ENCODE data around the gene UBXN4. TPM values are rescaled to one million over a fixed set of nuclear protein-coding genes. Genes with fewer than 3 reads are reported as not detected.

Gene UBXN4
- total RNA-seq, 6 experiments from 2014 or later, result 65.8 to 89.1 (median 74.3) TPM

- Mint-ChIP-seq H3K4me1 (ENCODE audit: low read depth) (0 out of 2 replicates have a peak, but pooled peaks cover 4% of the 10 kb centered on the region), H3K9me3 (no peaks in the 10 kb centered on the region), H3K27ac (no peak overlapping the region), H3K27me3 (ENCODE audit: insufficient read depth) (no peaks in the 10 kb centered on the region), H3K4me3 (no peak overlapping the region), H3K36me3 (ENCODE audit: low read depth) (no peaks in the 10 kb centered on the region)
- no peak for TF ChIP-seq CTCF (IDR thresholded peaks at IDR 0.05)
- no peak for DNase-seq
These were observed 5.1 kb upstream of the UBXN4 start for GRCh38 chr2:135736546-135736945.

DNA sequence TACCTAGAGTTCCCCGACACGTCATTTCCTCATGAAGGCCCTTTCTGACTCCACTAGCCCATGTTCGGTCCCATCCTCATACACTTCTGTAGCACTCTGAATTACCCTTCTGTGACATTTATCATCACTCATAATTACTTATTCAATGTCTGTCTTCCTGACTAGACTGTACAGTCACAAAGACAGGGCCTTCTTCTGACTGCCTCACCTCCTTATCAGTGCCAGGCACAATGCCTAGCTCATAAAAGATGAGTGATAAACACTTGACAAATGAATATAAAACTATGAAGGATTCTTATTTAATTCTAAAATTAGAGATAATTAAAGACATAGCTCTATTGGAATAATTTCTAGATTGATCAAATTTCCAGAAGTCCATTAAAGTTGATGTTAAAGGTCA is 1.4 kb upstream of the UBXN4 start:
- TF ChIP-seq CTCF (IDR thresholded peaks at IDR 0.05), result no peak
- Mint-ChIP-seq H3K27ac (no peak overlapping the region), H3K36me3 (ENCODE audit: low read depth) (peaks cover 17% of the 10 kb centered on the region), H3K9me3 (no peaks in the 10 kb centered on the region), H3K4me1 (ENCODE audit: low read depth) (peaks cover 24% of the 10 kb centered on the region), H3K27me3 (ENCODE audit: insufficient read depth) (peaks cover 2% of the 10 kb centered on the region; the same call in 1 of the 2 replicates), H3K4me3 (no peak overlapping the region)
- DNase-seq, result no peak

- peaks cover 20% of the 10 kb centered on the region for H3K36me3 Mint-ChIP-seq (ENCODE audit: low read depth)
- no peaks in the 10 kb centered on the region for H3K9me3 Mint-ChIP-seq
- H3K27me3 Mint-ChIP-seq (ENCODE audit: insufficient read depth), result peaks cover 2% of the 10 kb centered on the region; the same call in 1 of the 2 replicates
- H3K4me1 Mint-ChIP-seq (ENCODE audit: low read depth), result peaks cover 32% of the 10 kb centered on the region
- peak overlapping the region; percentile 92 for H3K4me3 Mint-ChIP-seq
- DNase-seq, result no peak
- H3K27ac Mint-ChIP-seq, result peak overlapping the region; percentile 96; the same call in 1 of the 2 replicates
- TF ChIP-seq CTCF (IDR thresholded peaks at IDR 0.05), result no peak
These were observed 636 bp upstream of the UBXN4 start for GRCh38 chr2:135741043-135741394.

- no peak for TF ChIP-seq CTCF (IDR thresholded peaks at IDR 0.05)
- Mint-ChIP-seq H3K4me1 (ENCODE audit: low read depth) (peaks cover 42% of the 10 kb centered on the region), H3K36me3 (ENCODE audit: low read depth) (peaks cover 29% of the 10 kb centered on the region), H3K27ac (peak overlapping the region; percentile 96), H3K27me3 (ENCODE audit: insufficient read depth) (peaks cover 2% of the 10 kb centered on the region; the same call in 1 of the 2 replicates), H3K9me3 (no peaks in the 10 kb centered on the region), H3K4me3 (peak overlapping the region; percentile 92)
- DNase-seq, result peak; percentile 44
These were observed 686 bp downstream of the UBXN4 start for GRCh38 chr2:135742325-135742757.

- TF ChIP-seq CTCF (IDR thresholded peaks at IDR 0.05), result no peak
- Mint-ChIP-seq H3K9me3 (no peaks in the 10 kb centered on the region), H3K27ac (peak overlapping the region; percentile 78), H3K4me1 (ENCODE audit: low read depth) (peaks cover 46% of the 10 kb centered on the region), H3K36me3 (ENCODE audit: low read depth) (peaks cover 30% of the 10 kb centered on the region), H3K4me3 (peak overlapping the region; percentile 92), H3K27me3 (ENCODE audit: insufficient read depth) (peaks cover 2% of the 10 kb centered on the region; the same call in 1 of the 2 replicates)
- no peak for DNase-seq
These were observed 2.2 kb downstream of the UBXN4 start for GRCh38 chr2:135743860-135744259.

Measured in HFFc6 (cell line).